ENCODE results near the gene PABPC3.

Gene PABPC3

DNA sequence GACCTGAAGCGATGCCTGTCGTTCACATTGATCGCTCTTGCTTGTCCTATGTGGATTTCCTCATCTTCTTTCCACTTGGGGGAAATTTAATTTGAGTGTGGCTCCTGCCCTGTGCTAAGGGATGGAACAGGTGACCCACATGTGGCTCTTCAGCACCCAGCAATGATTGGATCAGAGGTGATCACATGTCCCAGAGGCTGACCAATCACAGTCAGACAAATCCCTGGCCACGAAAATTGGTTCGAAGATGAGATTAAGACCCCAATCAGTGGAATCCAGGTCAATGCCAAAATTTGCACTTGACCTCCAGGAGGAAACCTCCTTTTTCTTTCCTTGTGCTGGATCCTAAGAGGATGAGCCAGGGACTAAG is 52.5 kb downstream of the PABPC3 start:
- Histone ChIP-seq H3K79me2 (ENCODE audit: low read length) (no peaks in the 10 kb centered on the region), H3K4me2 (ENCODE audit: low read length) (no peak overlapping the region), H4K20me1 (ENCODE audit: insufficient read depth, low read length) (no peaks in the 10 kb centered on the region), H2AFZ (ENCODE audit: low read depth, low read length) (no peak overlapping the region), H3K4me3 (ENCODE audit: low read length) (no peak overlapping the region), H3K9me3 (ENCODE audit: insufficient read depth, low read length) (peaks cover 12% of the 10 kb centered on the region; the same call in 1 of the 2 replicates), H3K27ac (ENCODE audit: low read length) (no peak overlapping the region), H3K36me3 (replicated peaks; ENCODE audit: low read depth, low read length) (peaks cover 6% of the 10 kb centered on the region), H3K4me1 (ENCODE audit: low read length) (0 out of 2 replicates have a peak, but pooled peaks cover 4% of the 10 kb centered on the region), H3K9ac (ENCODE audit: low read length) (no peak overlapping the region), H3K27me3 (ENCODE audit: low read depth, low read length) (no peaks in the 10 kb centered on the region)
- TF ChIP-seq, protein P1, sequence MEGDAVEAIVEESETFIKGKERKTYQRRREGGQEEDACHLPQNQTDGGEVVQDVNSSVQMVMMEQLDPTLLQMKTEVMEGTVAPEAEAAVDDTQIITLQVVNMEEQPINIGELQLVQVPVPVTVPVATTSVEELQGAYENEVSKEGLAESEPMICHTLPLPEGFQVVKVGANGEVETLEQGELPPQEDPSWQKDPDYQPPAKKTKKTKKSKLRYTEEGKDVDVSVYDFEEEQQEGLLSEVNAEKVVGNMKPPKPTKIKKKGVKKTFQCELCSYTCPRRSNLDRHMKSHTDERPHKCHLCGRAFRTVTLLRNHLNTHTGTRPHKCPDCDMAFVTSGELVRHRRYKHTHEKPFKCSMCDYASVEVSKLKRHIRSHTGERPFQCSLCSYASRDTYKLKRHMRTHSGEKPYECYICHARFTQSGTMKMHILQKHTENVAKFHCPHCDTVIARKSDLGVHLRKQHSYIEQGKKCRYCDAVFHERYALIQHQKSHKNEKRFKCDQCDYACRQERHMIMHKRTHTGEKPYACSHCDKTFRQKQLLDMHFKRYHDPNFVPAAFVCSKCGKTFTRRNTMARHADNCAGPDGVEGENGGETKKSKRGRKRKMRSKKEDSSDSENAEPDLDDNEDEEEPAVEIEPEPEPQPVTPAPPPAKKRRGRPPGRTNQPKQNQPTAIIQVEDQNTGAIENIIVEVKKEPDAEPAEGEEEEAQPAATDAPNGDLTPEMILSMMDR (IDR thresholded peaks at IDR 0.05; ENCODE audit: low read depth, low read length) = no peak
- TF ChIP-seq EZH2phosphoT487 (IDR thresholded peaks at IDR 0.05; ENCODE audit: low read depth) = no peak

All from OCI-LY3 (cell line).